Ramos (cell line): ENCODE results near the gene ZNF579.
"Not testable (repeated sequence)": the region's sequence is repeated elsewhere in the genome, so short reads cannot be mapped to it uniquely, and the experiment has no call there.

Experiments
- in situ Hi-C: fragments of 300-500 bp; cut with MboI; formaldehyde crosslinking; loops from one replicate; pipeline ENCODE4 v1.14.3; 2022; ENCODE audit warnings: low sequenced_read_pairs; ENCODE audit not compliant: unreplicated experiment

Gene ZNF579

DNA sequence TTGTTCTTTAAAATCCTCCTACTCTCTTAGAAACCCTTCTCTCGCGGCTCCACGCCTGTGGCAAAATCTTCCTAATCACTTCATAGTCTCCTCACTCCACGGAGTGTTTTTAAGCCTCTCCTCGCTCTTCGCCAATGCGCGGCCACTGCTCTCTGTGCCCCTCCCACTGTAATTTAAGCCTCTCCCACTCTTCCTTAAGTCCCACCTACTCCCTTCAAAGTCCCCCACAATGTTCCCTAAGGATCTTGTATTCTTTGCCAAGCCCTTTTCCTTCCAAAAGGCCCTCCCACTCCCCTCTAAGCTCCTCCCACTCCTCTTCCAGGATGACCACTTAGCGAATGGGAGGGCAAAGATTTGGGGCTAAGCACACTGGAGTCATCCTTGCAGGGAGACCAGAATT is 17.4 kb upstream of the ZNF579 start:
- in situ Hi-C loops, result no loop called here

DNA sequence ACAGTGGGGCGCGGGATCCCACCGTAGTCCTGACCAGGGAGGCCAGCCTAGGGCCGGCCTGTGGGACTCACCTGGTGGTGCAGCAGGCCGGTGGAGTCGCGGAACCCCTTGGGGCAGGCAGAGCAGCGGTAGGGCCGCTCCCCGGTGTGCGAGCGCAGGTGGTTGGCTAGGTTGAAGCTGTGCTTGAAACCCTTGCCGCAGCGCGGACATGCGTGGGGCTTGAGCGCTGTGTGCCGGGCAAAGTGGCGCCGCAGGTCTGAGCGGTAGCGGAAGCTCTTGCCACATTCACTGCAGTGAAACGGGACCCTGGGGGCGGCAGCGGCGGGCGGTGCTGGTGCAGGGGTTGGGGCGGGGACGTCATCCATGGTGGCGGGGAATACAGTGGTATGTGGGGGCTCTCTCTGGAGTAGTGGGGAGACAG is 16.9 kb upstream of the ZNF579 start:
- in situ Hi-C loops, result no loop called here

DNA sequence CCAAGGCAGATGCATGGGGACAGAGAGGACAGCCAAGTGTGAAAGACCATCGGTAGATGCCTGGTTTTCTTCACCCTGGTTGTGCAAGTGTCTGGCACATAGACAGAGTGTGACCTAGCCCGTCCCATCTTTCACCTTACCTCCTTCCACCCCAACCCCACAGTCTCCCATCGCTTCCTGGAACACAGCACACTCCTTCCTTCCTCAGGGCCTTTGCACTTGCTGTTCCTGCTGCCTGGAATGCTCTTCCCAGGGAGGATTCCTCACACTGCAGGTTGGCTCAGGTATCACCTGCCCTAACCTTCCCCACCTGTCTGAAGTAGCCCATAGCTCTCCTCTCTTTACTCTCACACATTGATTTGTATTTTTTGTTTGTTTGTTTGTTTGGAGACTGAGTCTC is 15.7 kb upstream of the ZNF579 start:
- in situ Hi-C loops, result no loop called here

DNA sequence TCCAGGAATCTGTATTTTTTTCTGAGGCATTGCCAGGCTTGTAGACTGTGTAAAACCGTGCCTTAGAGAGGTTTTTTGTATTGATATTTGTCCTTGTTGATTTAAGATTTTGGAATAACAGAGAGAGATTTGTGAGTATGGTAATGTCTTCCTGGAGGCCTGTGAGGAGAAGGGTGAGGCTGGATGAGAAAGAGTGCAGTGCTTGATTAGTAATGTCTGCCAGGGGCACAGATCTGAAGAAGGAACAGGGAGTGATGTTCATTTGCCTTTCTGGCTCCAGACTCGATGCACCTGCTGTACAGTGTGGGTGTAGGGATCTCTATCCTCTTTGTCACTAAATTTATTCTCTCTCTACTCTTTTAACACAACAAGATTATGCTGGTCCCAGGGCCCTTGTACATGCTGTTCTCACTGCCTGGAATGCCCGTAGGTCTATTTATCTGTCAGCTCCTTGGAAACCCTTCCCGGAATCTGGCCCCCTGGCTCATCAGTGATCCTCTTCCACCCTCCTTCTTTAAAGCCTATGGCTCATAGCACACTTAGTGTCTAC is 14.4 kb upstream of the ZNF579 start:
- in situ Hi-C loops, result no loop called here

DNA sequence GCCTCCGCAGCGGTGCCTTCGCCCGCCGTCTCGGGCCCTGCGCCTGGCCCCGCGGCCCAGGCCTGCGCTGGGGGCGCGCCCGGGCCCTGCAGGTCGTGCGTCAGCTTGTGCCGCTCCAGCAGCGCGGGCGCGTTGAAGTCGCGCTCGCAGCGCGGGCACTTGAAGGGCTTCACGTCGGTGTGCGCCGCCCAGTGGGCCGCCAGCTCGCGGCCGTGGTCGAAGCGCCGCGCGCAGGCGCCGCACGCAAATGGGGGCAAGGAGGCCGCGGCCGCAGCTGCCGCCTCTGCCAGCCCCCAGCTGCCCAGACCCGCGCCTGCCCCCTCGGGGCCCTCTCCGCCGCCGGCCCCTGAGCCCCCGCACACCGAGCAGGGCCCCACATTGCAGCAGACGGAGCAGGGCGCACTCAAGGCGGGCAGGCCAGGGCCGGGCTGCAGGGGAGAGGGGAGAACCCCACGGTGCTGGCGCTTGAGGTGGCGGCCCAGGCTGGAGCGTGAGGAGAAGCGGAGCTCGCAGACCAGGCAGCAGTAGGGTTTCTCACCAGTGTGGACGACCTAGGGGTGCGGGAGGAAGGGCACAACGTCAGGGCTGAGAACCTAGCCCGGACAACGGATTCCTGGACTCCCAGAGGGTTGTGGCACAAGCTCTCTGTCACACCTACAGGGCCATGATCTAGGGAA is 12.6 kb upstream of the ZNF579 start:
- in situ Hi-C loops, result no loop called here

DNA sequence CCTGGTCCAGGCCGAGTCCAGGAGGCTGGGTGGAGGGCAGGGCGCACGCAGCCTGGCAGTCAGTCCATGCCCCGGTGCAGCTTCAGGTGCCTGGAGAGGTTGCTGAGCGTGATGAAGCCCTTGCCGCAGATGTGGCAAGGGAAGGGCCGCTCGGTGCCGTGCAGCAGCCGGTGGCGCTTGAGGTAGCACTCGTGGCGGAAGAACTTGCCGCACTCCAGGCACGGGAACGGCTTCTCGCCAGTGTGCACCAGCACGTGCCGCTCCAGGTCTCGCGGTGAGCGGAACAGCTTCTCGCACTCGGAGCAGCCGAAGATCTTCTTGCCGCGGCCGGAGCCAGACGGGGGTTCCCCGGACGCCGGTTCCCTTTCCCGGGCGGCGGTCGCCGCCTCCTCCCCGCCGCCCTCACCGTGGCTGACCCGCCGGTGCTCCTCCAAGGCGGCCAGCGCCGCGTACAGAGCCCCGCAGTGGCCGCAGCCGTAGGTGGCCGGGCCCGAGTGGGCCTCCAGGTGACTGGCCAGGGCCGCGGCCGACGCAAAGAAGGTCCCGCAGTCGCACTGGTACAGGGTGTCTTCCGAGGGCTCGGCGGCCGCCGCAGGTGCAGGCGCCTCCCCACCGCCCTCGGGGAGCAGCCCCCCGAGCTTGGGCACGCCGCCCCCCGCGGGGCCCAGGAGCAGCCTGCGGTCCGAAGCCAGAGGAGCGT is 11.9 kb upstream of the ZNF579 start:
- in situ Hi-C loops, result no loop called here

DNA sequence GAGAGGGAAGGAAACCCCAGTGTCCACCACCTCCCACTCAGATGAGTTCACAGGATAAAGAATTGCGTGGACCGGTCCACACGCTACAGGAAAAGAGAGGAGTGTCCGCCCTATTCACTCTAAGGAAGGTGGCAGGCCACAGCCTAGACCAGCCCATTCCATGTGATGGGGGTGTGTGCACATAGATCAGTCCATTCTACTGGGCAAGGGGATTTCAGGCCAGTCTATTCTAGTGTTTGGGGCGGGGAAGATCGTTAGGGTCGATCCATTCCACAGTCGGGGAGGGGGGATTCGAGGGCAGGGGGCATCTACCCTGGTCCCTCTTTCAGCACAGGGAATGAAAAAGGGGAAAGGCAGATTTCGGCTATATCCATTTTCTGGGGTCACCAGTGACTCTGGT is 10.9 kb upstream of the ZNF579 start:
- in situ Hi-C loops, result no loop called here

DNA sequence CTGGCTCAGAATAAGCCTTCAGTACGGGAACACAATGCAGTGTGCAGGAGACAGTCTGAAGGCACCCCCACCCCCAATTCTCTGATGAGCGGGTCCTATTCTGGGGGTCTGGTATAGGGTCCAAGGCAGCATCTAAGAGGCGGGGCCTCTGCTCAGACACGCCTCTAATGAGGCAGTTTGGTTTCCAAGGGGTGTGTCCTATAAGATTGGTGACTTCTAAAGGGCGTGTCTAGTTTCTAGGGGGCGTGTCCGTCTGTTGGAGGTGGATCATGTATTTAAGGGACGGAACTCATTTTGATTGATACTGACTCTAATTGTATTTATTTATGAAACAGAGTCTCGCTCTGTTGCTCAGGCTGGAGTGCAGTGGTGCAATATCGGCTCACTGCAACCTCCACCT is 10.0 kb upstream of the ZNF579 start:
- in situ Hi-C loops, result no loop called here

DNA sequence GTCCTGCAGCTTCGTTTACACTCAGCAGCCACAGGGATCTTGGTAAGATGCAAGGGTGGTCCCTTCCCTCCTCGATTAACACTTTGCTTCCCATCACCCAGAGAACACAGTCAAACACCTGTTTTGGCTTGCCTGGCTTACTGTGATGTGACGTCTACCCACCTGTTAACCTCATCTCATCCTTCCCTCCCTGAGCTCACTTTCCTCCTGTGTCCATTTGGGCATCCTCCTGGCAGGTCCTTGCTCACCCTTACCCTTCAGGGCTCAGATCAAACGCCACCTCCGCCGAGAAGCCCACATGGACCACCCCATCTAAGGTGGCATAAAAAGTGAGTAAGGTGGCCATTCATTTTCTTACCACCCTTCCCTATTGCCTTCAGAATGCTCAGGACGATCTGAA is 9.5 kb upstream of the ZNF579 start:
- in situ Hi-C loops, result no loop called here

DNA sequence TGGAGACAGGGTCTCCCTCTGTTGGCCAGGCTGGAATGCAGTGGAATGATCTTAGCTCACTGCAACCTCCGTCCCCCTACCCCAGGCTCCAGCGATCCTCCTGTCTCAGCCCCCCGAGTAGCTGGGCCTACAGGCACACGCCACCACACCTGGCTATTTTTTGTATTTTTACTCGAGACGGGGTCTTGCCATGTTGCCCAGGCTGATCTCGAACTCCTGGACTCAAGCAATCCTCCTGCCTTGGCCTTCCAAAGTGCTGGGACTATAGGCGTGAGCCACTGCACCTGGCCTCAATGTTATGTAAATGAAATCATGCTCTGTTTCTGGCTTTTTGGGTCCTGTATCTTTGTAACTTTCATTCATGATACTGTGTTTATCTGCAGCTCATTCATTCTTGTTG is 8.1 kb upstream of the ZNF579 start:
- in situ Hi-C loops, result no loop called here

DNA sequence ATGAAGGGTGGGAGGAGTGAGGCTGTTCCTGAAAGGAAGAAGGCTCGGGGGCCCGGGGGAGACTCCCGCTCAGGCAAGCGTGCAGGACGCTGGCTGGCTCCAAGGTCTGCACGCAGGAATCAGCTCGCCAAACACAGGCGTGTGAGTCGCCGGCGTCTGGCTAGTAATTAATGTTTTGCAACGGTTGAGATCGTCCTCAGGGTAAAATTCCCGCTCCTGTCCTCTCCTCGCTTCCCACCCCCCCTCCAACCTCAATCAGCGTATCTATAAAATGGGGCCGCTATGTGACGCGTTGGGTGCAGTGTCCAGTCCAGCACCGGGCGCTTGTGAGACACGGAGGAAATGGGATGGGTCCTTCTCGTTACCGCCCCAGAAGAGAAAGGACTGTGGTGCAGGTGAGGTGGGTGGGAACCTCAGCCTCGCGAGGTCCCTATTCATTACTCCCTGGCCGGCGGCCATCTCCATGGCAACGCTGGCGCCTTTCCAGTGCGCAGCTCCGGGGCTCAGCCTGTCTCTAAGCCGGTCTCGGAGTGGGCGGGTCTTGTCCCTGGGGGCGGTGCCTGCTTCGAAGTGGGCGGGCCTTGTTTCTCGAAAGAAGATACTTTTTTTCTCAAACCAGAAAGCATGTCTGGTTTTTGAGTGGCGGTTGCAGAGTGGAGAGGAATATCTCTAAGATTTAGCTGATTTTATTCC is 6.5 kb upstream of the ZNF579 start:
- in situ Hi-C loops, result no loop called here

DNA sequence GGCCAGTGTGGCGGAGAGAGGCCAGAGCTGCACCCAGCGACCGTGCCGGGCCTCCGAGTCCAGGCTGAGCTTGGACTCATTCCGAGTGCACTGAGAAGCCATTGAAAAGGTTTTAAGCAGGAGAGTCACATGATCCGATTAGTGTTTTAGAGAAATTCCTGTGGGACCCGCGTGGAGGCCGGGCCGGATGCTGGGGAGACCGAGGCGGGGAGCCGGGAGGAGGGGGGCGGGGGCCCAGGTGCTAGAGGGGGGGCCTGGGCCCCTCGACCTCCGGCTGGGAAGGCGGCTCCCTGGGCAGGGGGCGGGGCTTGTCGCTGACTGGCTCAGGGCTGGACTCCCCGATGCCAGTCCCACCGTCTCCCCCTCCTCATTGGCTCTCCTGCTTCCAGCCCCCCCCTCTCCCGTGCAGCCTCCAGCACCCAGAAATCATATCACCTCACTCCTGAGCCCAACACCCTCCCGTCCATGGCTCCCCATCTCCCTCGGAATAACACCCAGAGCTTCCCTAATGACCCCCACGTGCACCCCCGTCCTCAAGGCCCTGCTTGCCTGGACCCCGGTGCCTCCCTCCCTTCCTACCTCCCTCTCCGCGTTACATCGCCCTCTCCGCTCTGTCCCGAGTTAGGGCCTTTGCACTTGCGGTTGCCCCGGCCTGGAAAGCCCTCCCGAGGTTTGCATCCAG is 5.2 kb upstream of the ZNF579 start:
- in situ Hi-C loops, result no loop called here

DNA sequence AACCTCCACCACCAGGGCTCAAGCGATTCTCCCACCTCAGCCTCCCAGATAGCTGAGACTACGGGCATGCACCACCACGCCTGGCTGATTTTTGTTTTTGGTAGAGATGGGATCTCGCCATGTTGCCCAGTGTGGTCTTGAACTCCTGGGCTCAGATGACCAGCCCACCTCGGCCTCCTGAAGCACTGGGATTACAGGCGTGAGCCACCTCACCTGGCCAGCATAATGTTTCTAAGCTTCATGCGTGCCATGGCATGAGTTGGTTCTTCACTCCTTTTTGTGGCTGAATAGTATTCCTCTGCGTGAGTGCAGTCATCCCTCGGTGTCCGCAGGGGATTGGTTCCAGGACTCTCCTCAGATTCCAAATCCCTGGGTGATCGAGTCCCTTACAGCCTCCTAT is 4.2 kb upstream of the ZNF579 start:
- in situ Hi-C loops, result no loop called here

DNA sequence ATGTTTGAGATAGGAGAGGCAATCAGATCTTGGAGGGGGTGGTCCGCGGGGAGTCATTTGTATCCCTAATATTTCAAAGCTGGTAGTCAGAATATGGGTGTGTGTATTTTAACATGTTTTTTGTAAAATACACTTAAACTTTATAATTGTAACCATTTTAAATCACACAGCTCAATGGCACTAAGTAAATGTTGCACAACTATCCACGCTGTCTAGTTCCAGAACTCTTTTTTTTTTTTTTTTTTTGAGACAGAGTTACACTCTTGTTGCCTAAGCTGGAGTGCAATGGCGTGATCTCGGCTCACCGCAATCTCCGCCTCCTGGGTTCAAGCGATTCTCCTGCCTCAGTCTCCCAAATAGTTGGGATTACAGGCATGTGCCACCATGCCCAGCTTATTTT is 3.2 kb upstream of the ZNF579 start:
- in situ Hi-C loops, result not testable (repeated sequence)

DNA sequence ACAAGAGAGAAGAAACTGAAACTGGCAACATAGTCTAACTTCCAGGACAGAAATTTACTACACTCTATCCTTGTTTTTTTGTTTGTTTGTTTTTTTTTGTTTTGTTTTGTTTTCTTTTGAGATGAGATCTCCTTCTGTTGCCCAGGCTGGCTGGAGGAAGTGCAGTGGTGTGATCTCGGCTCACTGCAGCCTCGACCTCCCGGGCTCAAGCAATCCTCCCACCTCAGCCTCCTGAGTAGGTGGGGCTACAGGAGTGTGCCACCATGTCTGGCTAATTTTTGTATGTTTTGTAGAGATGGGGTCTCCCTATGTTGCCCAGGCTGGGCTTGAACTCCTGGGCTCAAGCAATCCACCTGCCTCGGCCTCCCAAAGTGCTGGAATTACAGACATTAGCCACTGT is 1.6 kb upstream of the ZNF579 start:
- in situ Hi-C loops, result not testable (repeated sequence)

DNA sequence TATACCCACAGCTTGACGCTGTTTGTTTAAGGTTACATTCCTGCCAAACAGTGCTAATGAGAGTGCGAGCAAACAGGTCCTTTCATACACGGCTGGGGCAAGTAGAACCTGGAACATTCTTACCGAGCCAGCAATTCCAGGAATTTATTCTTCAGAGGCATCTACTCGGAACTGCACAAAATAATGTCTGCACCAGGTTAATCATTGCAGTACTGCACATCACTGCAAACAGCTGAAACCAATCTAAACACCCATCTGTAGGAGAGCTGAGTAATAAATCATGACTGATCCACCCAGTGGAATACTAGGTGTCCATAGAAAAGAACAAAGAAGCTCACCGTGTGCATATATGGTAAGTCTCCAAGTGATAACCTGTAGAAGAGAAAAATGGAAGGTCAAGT is 1.2 kb upstream of the ZNF579 start:
- in situ Hi-C loops, result no loop called here

DNA sequence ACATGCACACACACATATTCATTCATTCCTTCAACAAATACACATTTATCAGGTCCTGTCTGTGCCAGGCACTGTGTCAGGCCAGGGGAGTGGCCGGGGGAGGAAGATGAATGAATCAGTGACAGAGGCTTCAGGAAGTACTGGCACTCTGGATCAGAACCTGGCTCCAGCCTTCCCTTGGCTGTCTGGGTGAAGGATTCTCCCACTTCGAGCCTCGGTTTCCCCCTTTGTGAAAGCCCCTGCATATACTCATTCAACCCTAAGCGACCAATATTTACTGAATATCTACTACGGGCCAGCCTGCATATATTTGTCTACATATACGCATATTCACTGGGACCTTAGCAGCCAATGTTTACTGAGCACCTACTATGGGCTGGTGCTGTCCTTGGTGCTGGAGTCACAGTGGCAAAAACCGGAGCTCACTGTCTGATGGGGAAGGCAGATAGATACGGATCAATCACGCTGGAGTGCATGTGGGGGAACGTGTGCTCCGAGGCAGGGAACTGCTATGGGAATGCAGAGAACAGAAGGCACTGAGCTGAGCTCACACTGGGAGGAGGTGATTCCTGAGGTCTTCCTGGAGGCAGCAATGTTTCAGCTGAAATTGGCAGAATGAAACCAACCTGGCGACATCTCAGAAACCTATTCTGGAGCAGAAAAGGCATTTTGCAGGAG is 636 bp upstream of the ZNF579 start:
- in situ Hi-C loops, result no loop called here

DNA sequence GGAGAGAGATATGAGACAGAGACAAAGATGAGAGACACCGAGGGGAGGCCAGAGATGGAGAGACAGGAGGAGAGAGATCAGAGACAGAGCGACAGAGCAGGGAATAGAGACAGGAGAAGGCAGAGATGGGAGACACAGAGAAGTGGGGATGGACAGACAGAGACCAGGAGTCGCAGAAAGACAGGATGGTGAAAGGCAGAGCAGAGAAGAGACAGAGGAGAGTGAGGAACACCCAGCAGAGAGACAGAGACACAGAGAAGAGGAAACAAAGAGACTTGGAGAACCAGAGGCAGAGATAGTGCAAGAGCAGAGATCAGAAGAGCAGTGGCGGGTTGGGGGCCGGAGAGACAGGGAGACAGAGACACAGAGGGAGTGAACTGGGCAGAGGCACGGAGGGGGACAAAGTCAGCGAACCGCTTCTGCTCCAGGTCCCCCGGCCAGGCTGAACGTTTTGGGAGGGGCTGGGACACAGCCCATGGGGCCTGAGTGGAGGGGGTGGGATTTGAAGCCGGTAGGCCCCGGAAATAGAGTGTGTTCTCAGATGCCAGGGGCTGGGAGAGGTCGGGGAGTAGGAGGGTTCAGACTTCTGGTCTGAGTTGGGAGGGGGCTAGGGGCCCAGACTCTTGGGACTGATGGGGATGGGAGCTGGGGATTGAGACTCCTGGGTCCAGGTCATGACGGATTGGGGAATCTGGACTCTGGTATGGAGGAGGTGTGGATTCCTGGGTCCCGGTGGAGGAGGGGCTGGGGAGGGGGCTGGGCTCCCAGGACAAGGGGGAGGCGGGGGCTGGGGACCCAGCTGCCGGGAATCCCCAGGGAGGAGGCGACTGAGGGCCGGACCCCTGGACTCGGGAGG is 654 bp downstream of the ZNF579 start:
- in situ Hi-C loops, result no loop called here
